ENCODE data around the gene HOXB2. TPM values are rescaled to one million over a fixed set of nuclear protein-coding genes. Genes with fewer than 3 reads are reported as not detected.

The HOXB2 gene
- total RNA-seq, 1 donor from 2014 or later: 15.2 TPM

GRCh38 chr17:48500435-48501426 is 44.2 kb downstream of the HOXB2 start:
- TF ChIP-seq CTCF (IDR thresholded peaks at IDR 0.05; ENCODE audit: insufficient read depth, low read length, poor library complexity, severe bottlenecking): no peak
- no peak for DNase-seq (ENCODE audit: low read depth)
- no peaks in the 10 kb centered on the region for H3K27me3 ChIP-seq (ENCODE audit: control insufficient read depth, insufficient read depth, low read length)
- H3K4me3 ChIP-seq (ENCODE audit: low read depth, low read length): no peak overlapping the region
- H3K36me3 ChIP-seq (ENCODE audit: control insufficient read depth, insufficient read depth, low read length): no peaks in the 10 kb centered on the region

GRCh38 chr17:48499735-48500434 is 45.0 kb downstream of the HOXB2 start:
- Histone ChIP-seq H3K36me3 (ENCODE audit: control insufficient read depth, insufficient read depth, low read length) (no peaks in the 10 kb centered on the region), H3K27me3 (ENCODE audit: control insufficient read depth, insufficient read depth, low read length) (no peaks in the 10 kb centered on the region), H3K4me3 (ENCODE audit: low read depth, low read length) (no peak overlapping the region)
- TF ChIP-seq CTCF (IDR thresholded peaks at IDR 0.05; ENCODE audit: insufficient read depth, low read length, poor library complexity, severe bottlenecking): no peak
- no peak for DNase-seq (ENCODE audit: low read depth)

GRCh38 chr17:48499248-48499647 is 45.7 kb downstream of the HOXB2 start:
- Histone ChIP-seq H3K4me3 (ENCODE audit: low read depth, low read length) (no peak overlapping the region), H3K27me3 (ENCODE audit: control insufficient read depth, insufficient read depth, low read length) (no peaks in the 10 kb centered on the region), H3K36me3 (ENCODE audit: control insufficient read depth, insufficient read depth, low read length) (no peaks in the 10 kb centered on the region)
- no peak for TF ChIP-seq CTCF (IDR thresholded peaks at IDR 0.05; ENCODE audit: insufficient read depth, low read length, poor library complexity, severe bottlenecking)
- DNase-seq (ENCODE audit: low read depth): no peak

GRCh38 chr17:48498164-48498850 is 46.6 kb downstream of the HOXB2 start:
- H3K36me3 ChIP-seq (ENCODE audit: control insufficient read depth, insufficient read depth, low read length): no peaks in the 10 kb centered on the region
- H3K4me3 ChIP-seq (ENCODE audit: low read depth, low read length): no peak overlapping the region
- no peak for TF ChIP-seq CTCF (IDR thresholded peaks at IDR 0.05; ENCODE audit: insufficient read depth, low read length, poor library complexity, severe bottlenecking)
- H3K27me3 ChIP-seq (ENCODE audit: control insufficient read depth, insufficient read depth, low read length): no peaks in the 10 kb centered on the region
- DNase-seq (ENCODE audit: low read depth): no peak

GRCh38 chr17:48497103-48497502 is 47.8 kb downstream of the HOXB2 start:
- Histone ChIP-seq H3K36me3 (ENCODE audit: control insufficient read depth, insufficient read depth, low read length) (no peaks in the 10 kb centered on the region), H3K27me3 (ENCODE audit: control insufficient read depth, insufficient read depth, low read length) (no peaks in the 10 kb centered on the region), H3K4me3 (ENCODE audit: low read depth, low read length) (no peak overlapping the region)
- no peak for DNase-seq (ENCODE audit: low read depth)
- TF ChIP-seq CTCF (IDR thresholded peaks at IDR 0.05; ENCODE audit: insufficient read depth, low read length, poor library complexity, severe bottlenecking): no peak

All from kidney epithelial cell (primary cell).